PC-3 (cell line): ENCODE data around the gene GPR89A. TPM values are rescaled to one million over a fixed set of nuclear protein-coding genes. Genes with fewer than 3 reads are reported as not detected.
A peak's percentile ranks its signal among the peaks of the same experiment; 100 is the strongest.

Experiments
- ATAC-seq: fragments of 200-7000 bp; cut with Tn5 transposase; 2 replicates; pipeline ENCODE4 v1.9.1; 2020; ENCODE audit warnings: mild to moderate bottlenecking, moderate library complexity
- BruUV-seq: library from RNA; stranded (reverse); fragments of 400-500 nt; replicated peaks from 2 replicates; lab custom pipeline; 2021; lab: Mats Ljungman, UMichigan
- CTCF ChIA-PET: fragments of 300-600 bp; sonication (Branson Sonifier 250); formaldehyde crosslinking; loops from one replicate; lab custom pipeline; 2022; ENCODE audit warnings: antibody characterized with exemption; lab: Charles Lee
- POLR2A ChIA-PET: fragments of 300-600 bp; sonication (Branson Sonifier 250); formaldehyde crosslinking; loops from one replicate; lab custom pipeline; 2022; ENCODE audit warnings: antibody characterized with exemption; ENCODE audit not compliant: unreplicated experiment; lab: Charles Lee
- DNase-seq: peaks from one replicate; pipeline ENCODE4 v3.0.0-alpha.2; 2015
- H2AFZ ChIP-seq: fragments of 300-600 bp; sonication (generic); 2 replicates; pipeline ENCODE4 v1.6.0; 2016; ENCODE audit warnings: antibody characterized with exemption, low read length
- H3F3A ChIP-seq: fragments of 300-600 bp; sonication (generic); one replicate; pipeline ENCODE4 v1.6.0; 2017; ENCODE audit warnings: antibody characterized with exemption, low read length, control low read depth, mild to moderate bottlenecking; ENCODE audit not compliant: unreplicated experiment
- H3K27ac ChIP-seq: fragments of 300-600 bp; sonication (generic); 2 replicates; pipeline ENCODE4 v1.5.1; 2016; ENCODE audit warnings: mild to moderate bottlenecking, low read length
- H3K27me3 ChIP-seq: fragments of 300-600 bp; sonication (generic); 2 replicates; pipeline ENCODE4 v1.6.1; 2016; ENCODE audit warnings: low read length, mixed read lengths
- H3K36me3 ChIP-seq: fragments of 300-600 bp; sonication (generic); 2 replicates; pipeline ENCODE4 v1.6.1; 2016; ENCODE audit warnings: low read depth, mixed run types, low read length, mixed read lengths
- H3K4me1 ChIP-seq: fragments of 300-600 bp; sonication (generic); 2 replicates; pipeline ENCODE4 v1.5.1; 2016; ENCODE audit warnings: low read length; ENCODE audit not compliant: insufficient read depth
- H3K4me2 ChIP-seq: fragments of 300-600 bp; sonication (generic); 2 replicates; pipeline ENCODE4 v1.6.0; 2016; ENCODE audit warnings: low read length
- H3K4me3 ChIP-seq: fragments of 300-600 bp; sonication (generic); 2 replicates; pipeline ENCODE4 v1.5.1; 2016; ENCODE audit warnings: mild to moderate bottlenecking, low read length, mixed read lengths
- H3K79me2 ChIP-seq: fragments of 300-600 bp; sonication (generic); 2 replicates; pipeline ENCODE4 v1.6.1; 2017; ENCODE audit warnings: low read length, mixed read lengths
- H3K9ac ChIP-seq: fragments of 300-600 bp; sonication (generic); 2 replicates; pipeline ENCODE4 v1.6.0; 2016; ENCODE audit warnings: mild to moderate bottlenecking, low read length
- H3K9me2 ChIP-seq: fragments of 300-600 bp; sonication (generic); replicated peaks from 2 replicates; pipeline ENCODE4 v1.6.1; 2016; ENCODE audit warnings: mixed run types, low read length, mixed read lengths
- H3K9me3 ChIP-seq: fragments of 300-600 bp; sonication (generic); 2 replicates; pipeline ENCODE4 v1.6.1; 2016; ENCODE audit warnings: low read length, mixed read lengths
- H4K20me1 ChIP-seq: fragments of 300-600 bp; sonication (generic); 2 replicates; pipeline ENCODE4 v1.6.1; 2016; ENCODE audit warnings: low read length, mixed read lengths
- EZH2 ChIP-seq: fragments of 300-600 bp; sonication (generic); IDR thresholded peaks from one replicate; pipeline ENCODE4 v1.6.1; 2017; ENCODE audit warnings: antibody characterized with exemption, mild to moderate bottlenecking, low read length; ENCODE audit not compliant: unreplicated experiment
- EZH2phosphoT487 ChIP-seq: fragments of 300-600 bp; sonication (generic); IDR thresholded peaks from 2 replicates; pipeline ENCODE4 v1.6.1; 2018; ENCODE audit warnings: mild to moderate bottlenecking, antibody characterized with exemption, low read length, borderline replicate concordance
- intact Hi-C: fragments of 100-400 bp; cut with micrococcal nuclease; formaldehyde crosslinking; loops from 2 replicates; pipeline ENCODE4 v1.9.0; 2023
- total RNA-seq: library from RNA; depleted of rRNA; stranded (reverse); fragments of >200 nt; gene quantifications from 2 replicates; pipeline ENCODE4 v1.2.3, GENCODE V29; 2014
- TF ChIP-seq, protein P1 (sequence below): fragments of 300-600 bp; sonication (generic); conservative IDR thresholded peaks from 2 replicates; pipeline ENCODE4 v1.5.1; 2017; ENCODE audit warnings: antibody characterized with exemption, low read depth, mild to moderate bottlenecking, low read length

Gene GPR89A
- total RNA-seq, 1 experiment from 2014 or later = 47.9 TPM

DNA sequence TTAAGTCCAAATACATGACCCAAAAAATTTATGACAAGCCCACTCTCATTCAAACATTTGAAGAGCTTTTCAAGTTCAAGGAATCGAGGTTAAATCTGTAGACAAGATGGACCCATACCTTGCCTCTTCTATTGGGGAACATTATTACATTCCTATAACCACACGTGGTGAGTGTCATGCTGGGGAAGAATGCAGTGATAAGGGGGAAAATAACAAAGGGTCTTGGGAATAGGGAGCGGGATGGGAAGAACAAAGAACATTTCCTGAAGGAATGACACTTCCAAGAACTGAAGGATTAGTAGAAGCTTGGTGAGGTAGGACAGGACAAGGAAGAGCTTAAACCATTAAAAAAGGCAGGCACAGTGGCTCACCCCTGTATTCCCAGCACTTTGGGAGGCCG lies 80.5 kb downstream of the GPR89A start:
- Histone ChIP-seq H3K4me3 (no peak overlapping the region), H3K4me1 (peaks cover 11% of the 10 kb centered on the region)
- BruUV-seq = no TSS peak

DNA sequence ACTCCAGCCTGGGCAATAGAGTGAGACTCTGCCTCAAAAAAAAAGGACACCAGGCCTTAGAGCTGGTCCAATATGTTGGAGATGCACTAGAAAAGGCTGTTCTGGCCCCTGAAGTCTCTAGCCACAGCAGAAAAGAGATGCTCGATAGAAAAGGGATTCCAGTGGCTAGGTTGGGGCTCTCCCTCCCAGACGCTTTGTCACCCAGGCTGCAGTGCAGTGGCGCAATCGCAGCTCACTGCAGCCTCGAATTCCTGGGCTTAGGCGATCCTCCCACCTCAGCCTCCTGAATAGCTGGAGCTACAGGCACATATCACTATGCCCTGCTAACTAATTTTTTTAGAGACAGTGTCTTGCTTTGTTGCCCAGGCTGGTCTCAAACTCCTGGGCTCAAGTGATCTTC lies 81.1 kb downstream of the GPR89A start:
- Histone ChIP-seq H3F3A (no peaks in the 10 kb centered on the region), H3K79me2 (no peaks in the 10 kb centered on the region), H3K4me3 (no peak overlapping the region), H3K9me3 (no peaks in the 10 kb centered on the region), H3K27me3 (no peaks in the 10 kb centered on the region), H3K4me2 (no peak overlapping the region), H3K9me2 (no peaks in the 10 kb centered on the region), H3K9ac (no peak overlapping the region), H2AFZ (no peak overlapping the region), H3K27ac (no peak overlapping the region), H3K36me3 (no peaks in the 10 kb centered on the region), H4K20me1 (no peaks in the 10 kb centered on the region), H3K4me1 (peaks cover 11% of the 10 kb centered on the region)
- no TSS peak for BruUV-seq
- TF ChIP-seq EZH2phosphoT487 = no peak
- TF ChIP-seq, protein P1, sequence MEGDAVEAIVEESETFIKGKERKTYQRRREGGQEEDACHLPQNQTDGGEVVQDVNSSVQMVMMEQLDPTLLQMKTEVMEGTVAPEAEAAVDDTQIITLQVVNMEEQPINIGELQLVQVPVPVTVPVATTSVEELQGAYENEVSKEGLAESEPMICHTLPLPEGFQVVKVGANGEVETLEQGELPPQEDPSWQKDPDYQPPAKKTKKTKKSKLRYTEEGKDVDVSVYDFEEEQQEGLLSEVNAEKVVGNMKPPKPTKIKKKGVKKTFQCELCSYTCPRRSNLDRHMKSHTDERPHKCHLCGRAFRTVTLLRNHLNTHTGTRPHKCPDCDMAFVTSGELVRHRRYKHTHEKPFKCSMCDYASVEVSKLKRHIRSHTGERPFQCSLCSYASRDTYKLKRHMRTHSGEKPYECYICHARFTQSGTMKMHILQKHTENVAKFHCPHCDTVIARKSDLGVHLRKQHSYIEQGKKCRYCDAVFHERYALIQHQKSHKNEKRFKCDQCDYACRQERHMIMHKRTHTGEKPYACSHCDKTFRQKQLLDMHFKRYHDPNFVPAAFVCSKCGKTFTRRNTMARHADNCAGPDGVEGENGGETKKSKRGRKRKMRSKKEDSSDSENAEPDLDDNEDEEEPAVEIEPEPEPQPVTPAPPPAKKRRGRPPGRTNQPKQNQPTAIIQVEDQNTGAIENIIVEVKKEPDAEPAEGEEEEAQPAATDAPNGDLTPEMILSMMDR = no peak
- TF ChIP-seq EZH2 = no peak
- POLR2A ChIA-PET = no interaction called here
- no peak for ATAC-seq
- CTCF ChIA-PET = no interaction called here
- intact Hi-C loops = no loop called here
- no peak for DNase-seq

More for the DNA sequence above, 80.5 kb downstream of the GPR89A start:
- ChIA-PET POLR2A (no interaction called here), CTCF (no interaction called here)
- Histone ChIP-seq H3K4me2 (no peak overlapping the region), H3F3A (no peaks in the 10 kb centered on the region), H3K36me3 (no peaks in the 10 kb centered on the region), H3K79me2 (no peaks in the 10 kb centered on the region), H2AFZ (no peak overlapping the region), H3K27me3 (no peaks in the 10 kb centered on the region), H3K9me3 (no peaks in the 10 kb centered on the region), H4K20me1 (no peaks in the 10 kb centered on the region), H3K27ac (no peak overlapping the region), H3K9ac (no peak overlapping the region), H3K9me2 (no peaks in the 10 kb centered on the region)
- TF ChIP-seq, protein P1 = no peak
- TF ChIP-seq EZH2phosphoT487 (no peak), EZH2 (no peak)
- no peak for DNase-seq
- intact Hi-C loops = no loop called here
- ATAC-seq = no peak

DNA sequence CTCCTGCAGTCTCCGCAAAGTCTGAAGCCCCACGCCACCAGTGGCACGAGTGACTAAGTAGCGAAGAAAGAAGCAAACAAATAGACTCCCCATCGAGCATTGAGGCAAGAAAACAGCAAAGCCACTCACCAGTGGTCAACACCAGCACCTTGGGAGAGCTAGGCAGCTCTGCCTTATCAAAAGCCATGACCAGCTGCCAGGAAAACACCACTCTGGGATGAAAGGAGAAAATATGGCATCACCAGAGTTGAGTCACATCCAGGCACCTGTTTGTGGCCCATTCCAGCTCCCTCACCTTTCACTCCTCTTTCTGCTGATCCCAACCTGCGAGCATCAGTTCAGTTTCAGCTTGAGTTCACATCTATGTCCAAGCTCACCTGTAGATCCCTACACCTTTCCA lies 82.1 kb downstream of the GPR89A start:
- no peak for TF ChIP-seq EZH2
- TF ChIP-seq, protein P1 = no peak
- TF ChIP-seq EZH2phosphoT487 = no peak
- intact Hi-C loops = no loop called here
- ChIA-PET CTCF (no interaction called here), POLR2A (no interaction called here)
- no peaks in the 10 kb centered on the region for H3K9me2 ChIP-seq
- H2AFZ ChIP-seq = no peak overlapping the region
- no peaks in the 10 kb centered on the region for H3K9me3 ChIP-seq
- H3K27me3 ChIP-seq = no peaks in the 10 kb centered on the region
- no peak overlapping the region for H3K4me2 ChIP-seq
- H4K20me1 ChIP-seq = no peaks in the 10 kb centered on the region
- peaks cover 11% of the 10 kb centered on the region for H3K4me1 ChIP-seq
- no peaks in the 10 kb centered on the region for H3K36me3 ChIP-seq
- BruUV-seq = TSS peak; percentile 12
- H3F3A ChIP-seq = no peaks in the 10 kb centered on the region
- H3K27ac ChIP-seq = no peak overlapping the region
- no peak for ATAC-seq
- no peak overlapping the region for H3K9ac ChIP-seq
- DNase-seq = no peak
- no peaks in the 10 kb centered on the region for H3K79me2 ChIP-seq
- H3K4me3 ChIP-seq = no peak overlapping the region
